Thyroid gland (tissue), 4 donors: ENCODE data around the gene ADAM22. TPM values are rescaled to one million over a fixed set of nuclear protein-coding genes. Genes with fewer than 3 reads are reported as not detected.

Source experiments
- DNase-seq, 2 donors: peaks; one replicate each; pipeline ENCODE4 v3.0.0-alpha.2; 2019
- H3K27ac ChIP-seq, 3 donors: fragments of 200-600 bp; sonication (generic); 1 replicate in 2 of 3; 2 replicates in 1 of 3; pipeline ENCODE4 v1.5.1; 2016 to 2019; ENCODE audit warnings: mild to moderate bottlenecking in 1 of 3, moderate library complexity in 1 of 3
- H3K27me3 ChIP-seq: fragments of 200-600 bp; sonication (generic); one replicate; pipeline ENCODE4 v1.5.1; 2019
- H3K36me3 ChIP-seq, 2 donors: fragments of 200-600 bp; sonication (generic); one replicate each; pipeline ENCODE4 v1.5.1; 2016 to 2019
- H3K4me1 ChIP-seq, 2 donors: fragments of 200-600 bp; sonication (generic); one replicate each; pipeline ENCODE4 v1.5.1; 2017 to 2019
- H3K4me3 ChIP-seq, 3 donors: fragments of 200-600 bp; sonication (generic); replicated peaks in 1 of 3; 1 replicate in 2 of 3; 2 replicates in 1 of 3; pipeline ENCODE4 v1.5.1; 2016; ENCODE audit warnings: mild to moderate bottlenecking in 1 of 3
- H3K9me3 ChIP-seq: fragments of 200-600 bp; sonication (generic); one replicate; pipeline ENCODE4 v1.5.1; 2017
- POLR2A ChIP-seq, 2 donors: fragments of 450-650 bp; IDR thresholded peaks; one replicate each; pipeline ENCODE4 v1.6.1; 2017; ENCODE audit warnings: antibody characterized with exemption in 2 of 2, mild to moderate bottlenecking in 2 of 2, moderate library complexity in 1 of 2
- WGBS, 2 donors: methylation state at CpG; one replicate each; pipeline ENCODE4 v1.1.5; 2017; 5-methylcytosine and 5-hydroxymethylcytosine counted together
- intact Hi-C: fragments of 100-400 bp; cut with DNase I; formaldehyde crosslinking; loops from one replicate; pipeline ENCODE4 v1.15.1; 2023
- total RNA-seq, 4 donors: library from RNA; depleted of rRNA; stranded (reverse); fragments of >200 nt; gene quantifications; one replicate each; pipeline ENCODE4 v1.2.3, GENCODE V29; 2016
- TF ChIP-seq, protein P1 (sequence below), 6 experiments: fragments of 200-600 bp in 3 of 6; fragments of 450-650 bp in 3 of 6; sonication (generic) in 3 of 6; IDR thresholded peaks; one replicate each; pipeline ENCODE4 v1.5.1; 2016 to 2019; ENCODE audit warnings: antibody characterized with exemption in 6 of 6, mild to moderate bottlenecking in 2 of 6, inconsistent platforms in 1 of 6, moderate library complexity in 1 of 6

The ADAM22 gene
- total RNA-seq, 4 donors from 2014 or later, result 13.0 to 25.0 (median 17.1) TPM

DNA sequence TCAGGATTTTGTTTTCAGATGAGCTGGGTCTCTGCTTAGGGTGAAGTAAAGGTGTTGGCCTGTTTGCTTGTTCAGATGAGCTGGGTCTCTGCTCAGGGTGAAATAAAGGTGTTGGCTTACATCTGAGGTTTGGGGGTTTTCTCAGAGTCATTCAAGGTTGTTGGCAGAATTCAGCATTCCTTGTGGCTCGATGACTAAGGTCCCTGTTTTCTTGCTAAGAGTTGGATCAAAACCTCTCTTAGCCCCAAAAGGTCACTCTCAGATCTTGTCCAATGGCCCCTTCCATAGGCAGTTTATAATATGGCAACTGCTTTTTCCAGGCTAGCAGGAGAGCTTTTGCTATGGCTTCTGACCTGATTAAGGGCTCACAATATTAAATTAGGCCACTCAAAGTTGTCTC lies 106.6 kb downstream of the ADAM22 start:
- no peak for TF ChIP-seq POLR2A (IDR thresholded peaks at IDR 0.05)
- TF ChIP-seq, protein P1, sequence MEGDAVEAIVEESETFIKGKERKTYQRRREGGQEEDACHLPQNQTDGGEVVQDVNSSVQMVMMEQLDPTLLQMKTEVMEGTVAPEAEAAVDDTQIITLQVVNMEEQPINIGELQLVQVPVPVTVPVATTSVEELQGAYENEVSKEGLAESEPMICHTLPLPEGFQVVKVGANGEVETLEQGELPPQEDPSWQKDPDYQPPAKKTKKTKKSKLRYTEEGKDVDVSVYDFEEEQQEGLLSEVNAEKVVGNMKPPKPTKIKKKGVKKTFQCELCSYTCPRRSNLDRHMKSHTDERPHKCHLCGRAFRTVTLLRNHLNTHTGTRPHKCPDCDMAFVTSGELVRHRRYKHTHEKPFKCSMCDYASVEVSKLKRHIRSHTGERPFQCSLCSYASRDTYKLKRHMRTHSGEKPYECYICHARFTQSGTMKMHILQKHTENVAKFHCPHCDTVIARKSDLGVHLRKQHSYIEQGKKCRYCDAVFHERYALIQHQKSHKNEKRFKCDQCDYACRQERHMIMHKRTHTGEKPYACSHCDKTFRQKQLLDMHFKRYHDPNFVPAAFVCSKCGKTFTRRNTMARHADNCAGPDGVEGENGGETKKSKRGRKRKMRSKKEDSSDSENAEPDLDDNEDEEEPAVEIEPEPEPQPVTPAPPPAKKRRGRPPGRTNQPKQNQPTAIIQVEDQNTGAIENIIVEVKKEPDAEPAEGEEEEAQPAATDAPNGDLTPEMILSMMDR (IDR thresholded peaks at IDR 0.05), result no peak
- DNase-seq, result no peak
- Histone ChIP-seq H3K36me3 (no peaks in the 10 kb centered on the region), H3K9me3 (no peaks in the 10 kb centered on the region), H3K27me3 (no peaks in the 10 kb centered on the region), H3K27ac (no peak overlapping the region), H3K4me3 (no peak overlapping the region), H3K4me1 (no peaks in the 10 kb centered on the region)
- WGBS, 2 donors, result 73 to 78% methylated on average over 1 of the region's 1 CpG
- intact Hi-C loops, result no loop called here

DNA sequence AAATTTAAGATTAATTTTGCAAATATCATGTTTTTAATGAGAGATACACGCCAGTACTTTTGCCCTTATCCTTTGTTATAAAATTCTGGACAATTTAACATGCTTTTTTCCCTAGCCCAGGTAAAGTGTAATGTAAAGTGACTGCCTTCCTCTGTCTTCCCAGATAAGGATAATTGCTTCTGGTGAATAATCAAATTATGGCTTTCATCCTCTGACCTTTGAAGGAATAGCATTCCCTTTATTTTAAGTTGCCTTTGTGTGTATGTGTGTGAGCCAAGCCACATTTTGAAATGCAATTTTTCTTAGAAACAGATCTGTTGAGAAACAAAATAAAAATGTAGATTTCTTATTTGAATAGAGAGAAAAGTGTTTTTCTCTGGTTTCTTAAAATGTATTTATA lies 107.5 kb downstream of the ADAM22 start:
- no peak for TF ChIP-seq POLR2A (IDR thresholded peaks at IDR 0.05)
- TF ChIP-seq, protein P1 (IDR thresholded peaks at IDR 0.05), result no peak
- no peaks in the 10 kb centered on the region for H3K36me3 ChIP-seq
- H3K27ac ChIP-seq, result no peak overlapping the region
- 90 to 94% methylated on average over 1 of the region's 1 CpG for WGBS, 2 donors
- H3K4me3 ChIP-seq, result no peak overlapping the region
- H3K9me3 ChIP-seq, result no peaks in the 10 kb centered on the region
- no peaks in the 10 kb centered on the region for H3K27me3 ChIP-seq
- H3K4me1 ChIP-seq, result no peaks in the 10 kb centered on the region
- intact Hi-C loops, result no loop called here
- no peak for DNase-seq

DNA sequence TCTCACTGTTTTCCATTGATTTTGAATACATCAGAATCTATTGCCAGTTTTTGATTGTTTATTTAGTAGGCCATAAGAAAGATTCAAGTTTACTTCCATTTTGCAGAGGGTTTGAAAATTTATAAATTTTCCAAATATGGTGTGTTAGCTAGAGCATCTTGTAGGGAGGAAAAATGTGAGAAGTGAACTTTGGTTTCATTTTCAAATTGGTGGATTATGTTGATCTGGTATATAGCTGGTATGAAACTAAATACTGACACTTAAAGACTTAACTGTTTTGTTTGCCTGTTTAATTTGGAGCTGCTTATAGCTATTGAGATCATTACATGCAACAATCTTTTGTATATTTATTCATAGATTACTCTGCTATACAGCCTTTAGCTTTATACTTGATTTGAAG lies 108.1 kb downstream of the ADAM22 start:
- no peak for DNase-seq
- intact Hi-C loops, result no loop called here
- no peak overlapping the region for H3K27ac ChIP-seq
- H3K4me3 ChIP-seq, result no peak overlapping the region
- no peaks in the 10 kb centered on the region for H3K4me1 ChIP-seq
- no peaks in the 10 kb centered on the region for H3K9me3 ChIP-seq
- TF ChIP-seq, protein P1 (IDR thresholded peaks at IDR 0.05), result no peak
- TF ChIP-seq POLR2A (IDR thresholded peaks at IDR 0.05), result no peak
- H3K36me3 ChIP-seq, result no peaks in the 10 kb centered on the region
- H3K27me3 ChIP-seq, result no peaks in the 10 kb centered on the region

DNA sequence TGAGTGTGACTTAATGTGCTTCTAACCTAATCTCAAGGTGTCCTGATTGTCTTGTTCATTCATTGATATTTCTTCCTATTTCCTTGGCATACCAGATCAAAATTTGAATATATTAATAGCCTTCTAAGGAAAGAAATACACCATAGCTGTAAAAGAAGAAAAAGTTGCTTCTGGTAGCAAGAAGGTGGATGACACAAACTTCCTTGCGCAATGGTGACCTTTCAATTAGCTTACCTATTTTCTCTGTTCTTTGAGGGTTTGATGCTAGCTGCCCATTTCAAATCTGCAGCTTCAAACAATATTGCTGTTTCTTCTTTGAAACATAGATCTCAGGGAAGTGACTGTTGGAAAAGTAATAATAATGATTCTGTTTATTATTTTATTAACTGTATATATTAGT lies 108.8 kb downstream of the ADAM22 start:
- 96 to 100% methylated on average over 1 of the region's 1 CpG for WGBS, 2 donors
- TF ChIP-seq POLR2A (IDR thresholded peaks at IDR 0.05), result no peak
- TF ChIP-seq, protein P1 (IDR thresholded peaks at IDR 0.05), result no peak
- H3K4me3 ChIP-seq, result no peak overlapping the region
- H3K36me3 ChIP-seq, result no peaks in the 10 kb centered on the region
- no peaks in the 10 kb centered on the region for H3K9me3 ChIP-seq
- intact Hi-C loops, result no loop called here
- no peaks in the 10 kb centered on the region for H3K27me3 ChIP-seq
- no peak for DNase-seq
- H3K4me1 ChIP-seq, result no peaks in the 10 kb centered on the region
- H3K27ac ChIP-seq, result no peak overlapping the region

DNA sequence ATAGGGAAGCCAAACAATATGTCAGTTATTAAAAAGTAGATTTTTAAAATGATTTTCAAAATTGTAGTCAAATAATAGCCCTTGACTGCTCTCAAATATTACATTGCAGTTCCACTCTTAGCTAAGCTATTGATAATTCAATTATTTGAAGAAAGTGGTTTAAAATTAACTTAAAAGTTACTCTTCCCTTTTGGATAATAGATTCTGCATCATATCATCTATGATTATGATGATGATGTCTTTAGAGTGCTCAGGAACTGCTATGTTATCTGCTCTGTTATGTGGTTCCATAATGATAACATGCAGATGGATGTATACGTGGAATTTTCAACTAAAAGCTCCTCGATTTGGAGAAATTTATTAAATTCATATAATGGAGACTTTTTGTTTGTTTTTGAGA lies 110.0 kb downstream of the ADAM22 start:
- H3K4me3 ChIP-seq, result no peak overlapping the region
- no peaks in the 10 kb centered on the region for H3K4me1 ChIP-seq
- no peak overlapping the region for H3K27ac ChIP-seq
- no peaks in the 10 kb centered on the region for H3K9me3 ChIP-seq
- 92 to 100% methylated on average over 2 of the region's 2 CpGs for WGBS, 2 donors
- intact Hi-C loops, result no loop called here
- TF ChIP-seq POLR2A (IDR thresholded peaks at IDR 0.05), result no peak
- TF ChIP-seq, protein P1 (IDR thresholded peaks at IDR 0.05), result no peak
- no peaks in the 10 kb centered on the region for H3K36me3 ChIP-seq
- DNase-seq, result no peak
- H3K27me3 ChIP-seq, result no peaks in the 10 kb centered on the region
